H1 (cell line): ENCODE measurements around the gene CUEDC1. TPM values are rescaled to one million over a fixed set of nuclear protein-coding genes. Genes with fewer than 3 reads are reported as not detected.
A peak's percentile ranks its signal among the peaks of the same experiment; 100 is the strongest.

ENCODE experiments used
- GTF2F1 ChIP-seq: IDR thresholded peaks from 2 replicates; pipeline ENCODE4 v1.6.1; 2012; ENCODE audit warnings: low read depth, low read length, improper control_type of control experiment, borderline replicate concordance
- NANOG ChIP-seq: IDR thresholded peaks from 2 replicates; pipeline ENCODE4 v1.6.1; 2011; ENCODE audit warnings: low read length, low read depth, mild to moderate bottlenecking, inconsistent platforms; ENCODE audit not compliant: insufficient read depth, poor library complexity, severe bottlenecking
- NRF1 ChIP-seq: IDR thresholded peaks from 2 replicates; pipeline ENCODE4 v1.6.1; 2011; ENCODE audit warnings: mild to moderate bottlenecking, low read depth, low read length, improper control_type of control experiment
- USF2 ChIP-seq: IDR thresholded peaks from 2 replicates; pipeline ENCODE4 v1.6.1; 2011; ENCODE audit warnings: low read length, improper control_type of control experiment
- polyA plus RNA-seq, 7 experiments: library from polyadenylated mRNA; depleted of rRNA in 3 of 7; stranded (reverse) in 5 of 7; unstranded in 2 of 7; fragments of >200 nt in 5 of 7; fragments of 200-250 nt in 2 of 7; gene quantifications; 1 replicate in 5 of 7; 2 replicates in 1 of 7; 4 replicates in 1 of 7; pipeline versions ENCODE4 v1.2.1 to v1.2.3, GENCODE V29; 2011 to 2013; ENCODE audit warnings: missing spikeins in 2 of 7, mixed read lengths in 2 of 7
- total RNA-seq: library from RNA; stranded (reverse); fragmentation: NEBNext Ultra II Directional; extraction: Animal tissue kit (Norgen Biotek cat#: 25700); gene quantifications from 2 replicates; pipeline ENCODE4 v1.2.1, GENCODE V29; 2021

CUEDC1 gene
- total and polyA plus RNA-seq, 2 of the 8 experiments (the other 6 are each of a cell fraction or from before 2014, with no cell fraction given): 4.0 to 10.7 TPM

DNA sequence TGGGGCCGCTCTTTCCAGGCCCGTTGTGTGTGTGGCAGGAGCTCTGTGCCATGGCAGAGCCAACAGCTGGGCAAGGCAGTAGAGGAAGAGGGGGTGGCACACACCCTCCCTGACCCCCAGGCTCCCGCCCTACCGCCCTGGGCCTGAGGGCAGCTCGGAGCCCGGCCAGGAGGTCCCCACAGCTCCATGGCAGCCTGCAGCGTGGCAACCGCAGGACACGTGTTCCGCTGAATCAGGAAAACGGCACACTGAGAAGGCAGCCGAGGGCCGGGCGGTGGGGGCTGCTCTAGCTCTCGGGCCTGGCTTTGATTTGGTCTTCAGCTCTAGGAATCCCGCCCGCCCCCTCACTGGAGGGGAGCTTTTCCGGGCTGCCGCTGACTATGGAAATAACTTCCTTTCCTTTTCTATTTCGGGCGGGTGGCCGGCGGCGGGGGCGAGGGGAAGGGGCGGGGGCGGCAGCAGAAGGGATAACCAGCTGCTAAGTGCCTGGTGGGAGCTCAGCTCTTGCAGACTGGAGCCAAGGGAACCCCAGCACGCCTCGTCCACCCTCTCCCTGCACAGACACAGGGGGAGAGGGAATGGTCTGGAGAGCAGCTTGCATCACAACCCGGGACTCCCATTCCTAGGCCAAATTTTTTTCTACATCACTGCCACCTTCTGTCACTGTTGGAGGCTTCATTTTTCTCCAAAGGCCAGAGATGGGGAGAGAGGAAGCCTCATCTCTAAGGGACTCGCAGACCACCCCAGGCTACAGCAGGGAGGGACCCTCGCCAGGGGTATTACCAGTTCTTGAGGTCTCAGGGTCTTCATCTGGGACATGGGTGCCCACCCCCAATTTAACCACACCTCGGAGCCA, 80.5 kb downstream of the CUEDC1 start (continued):
- TF ChIP-seq USF2 (peak; percentile 51; the same call in 1 of the 2 replicates), GTF2F1 (no peak), NANOG (no peak), NRF1 (no peak)
